Activated naive CD8-positive, alpha-beta T cell treated with anti-CD3 and anti-CD28 coated beads, Interleukin-2, amount 10 ng/mL, durations not matched to agents 7 days and 5 days (primary cell): Measurements from ENCODE around the gene KCNIP1. TPM values are rescaled to one million over a fixed set of nuclear protein-coding genes. Genes with fewer than 3 reads are reported as not detected.

ENCODE experiments used
- ATAC-seq: fragments of 150-1000 bp; cut with Tn5 transposase; one replicate; pipeline ENCODE4 v1.10.0; 2021; ENCODE audit warnings: low read depth, moderate library complexity
- POLR2A ChIA-PET: fragments of 350-600 bp; sonication (Branson Sonifier 250); formaldehyde crosslinking; loops from one replicate; lab custom pipeline; 2021; ENCODE audit warnings: antibody characterized with exemption; lab: Charles Lee
- DNase-seq: peaks from one replicate; pipeline ENCODE4 v3.0.0; 2021
- H3K27ac Mint-ChIP-seq: one replicate; pipeline ENCODE4 v1.8.0; 2022; ENCODE audit warnings: mild to moderate bottlenecking, mixed read lengths
- H3K27me3 Mint-ChIP-seq: one replicate; pipeline ENCODE4 v1.8.0; 2022; ENCODE audit warnings: mild to moderate bottlenecking, moderate library complexity, mixed read lengths
- H3K36me3 Mint-ChIP-seq: one replicate; pipeline ENCODE4 v1.8.0; 2021; ENCODE audit warnings: mild to moderate bottlenecking, mixed read lengths
- H3K4me1 Mint-ChIP-seq: one replicate; pipeline ENCODE4 v1.8.0; 2021; ENCODE audit warnings: mixed read lengths
- H3K4me3 Mint-ChIP-seq: one replicate; pipeline ENCODE4 v1.8.0; 2022; ENCODE audit warnings: mild to moderate bottlenecking, moderate library complexity, mixed read lengths
- H3K9me3 Mint-ChIP-seq: one replicate; pipeline ENCODE4 v1.8.0; 2021; ENCODE audit warnings: mixed read lengths
- total RNA-seq, 2 experiments: library from RNA; stranded (reverse); gene quantifications; one replicate each; pipeline ENCODE4 v1.2.3, GENCODE V29; 2021

Gene KCNIP1
- total RNA-seq, 2 experiments from 2014 or later: not detected

- Mint-ChIP-seq H3K9me3 (no peaks in the 10 kb centered on the region), H3K4me3 (peak overlapping the region; percentile 41), H3K27me3 (peaks cover 9% of the 10 kb centered on the region), H3K36me3 (no peaks in the 10 kb centered on the region), H3K4me1 (peaks cover 12% of the 10 kb centered on the region), H3K27ac (no peak overlapping the region)
- ATAC-seq (peak; percentile 23), DNase-seq (no peak)
- POLR2A ChIA-PET: no interaction called here
These were observed 129.6 kb downstream of the KCNIP1 start for GRCh38 chr5:170633235-170634081.

- Mint-ChIP-seq H3K4me1 (peaks cover 14% of the 10 kb centered on the region), H3K4me3 (no peak overlapping the region), H3K36me3 (no peaks in the 10 kb centered on the region), H3K27ac (no peak overlapping the region), H3K9me3 (no peaks in the 10 kb centered on the region), H3K27me3 (peaks cover 9% of the 10 kb centered on the region)
- DNase-seq: no peak
- POLR2A ChIA-PET: no interaction called here
- no peak for ATAC-seq
These were observed 130.6 kb downstream of the KCNIP1 start for GRCh38 chr5:170634256-170634990.

GRCh38 chr5:170635706-170636105 is 131.9 kb downstream of the KCNIP1 start:
- Mint-ChIP-seq H3K4me1 (peaks cover 13% of the 10 kb centered on the region), H3K36me3 (no peaks in the 10 kb centered on the region), H3K27me3 (peaks cover 9% of the 10 kb centered on the region), H3K4me3 (no peak overlapping the region), H3K27ac (no peak overlapping the region), H3K9me3 (no peaks in the 10 kb centered on the region)
- ATAC-seq (no peak), DNase-seq (no peak)
- POLR2A ChIA-PET: no interaction called here

- DNase-seq: no peak
- POLR2A ChIA-PET: no interaction called here
- peaks cover 12% of the 10 kb centered on the region for H3K4me1 Mint-ChIP-seq
- H3K27ac Mint-ChIP-seq: no peak overlapping the region
- no peak overlapping the region for H3K4me3 Mint-ChIP-seq
- H3K9me3 Mint-ChIP-seq: no peaks in the 10 kb centered on the region
- peaks cover 9% of the 10 kb centered on the region for H3K27me3 Mint-ChIP-seq
- ATAC-seq: no peak
- no peaks in the 10 kb centered on the region for H3K36me3 Mint-ChIP-seq
These were observed 132.4 kb downstream of the KCNIP1 start for GRCh38 chr5:170636206-170636605.

GRCh38 chr5:170636801-170637477 is 133.1 kb downstream of the KCNIP1 start:
- no peak overlapping the region for H3K27ac Mint-ChIP-seq
- H3K36me3 Mint-ChIP-seq: no peaks in the 10 kb centered on the region
- H3K4me3 Mint-ChIP-seq: no peak overlapping the region
- no peaks in the 10 kb centered on the region for H3K9me3 Mint-ChIP-seq
- POLR2A ChIA-PET: no interaction called here
- H3K4me1 Mint-ChIP-seq: peaks cover 12% of the 10 kb centered on the region
- H3K27me3 Mint-ChIP-seq: peaks cover 9% of the 10 kb centered on the region
- DNase-seq (no peak), ATAC-seq (no peak)

DNA sequence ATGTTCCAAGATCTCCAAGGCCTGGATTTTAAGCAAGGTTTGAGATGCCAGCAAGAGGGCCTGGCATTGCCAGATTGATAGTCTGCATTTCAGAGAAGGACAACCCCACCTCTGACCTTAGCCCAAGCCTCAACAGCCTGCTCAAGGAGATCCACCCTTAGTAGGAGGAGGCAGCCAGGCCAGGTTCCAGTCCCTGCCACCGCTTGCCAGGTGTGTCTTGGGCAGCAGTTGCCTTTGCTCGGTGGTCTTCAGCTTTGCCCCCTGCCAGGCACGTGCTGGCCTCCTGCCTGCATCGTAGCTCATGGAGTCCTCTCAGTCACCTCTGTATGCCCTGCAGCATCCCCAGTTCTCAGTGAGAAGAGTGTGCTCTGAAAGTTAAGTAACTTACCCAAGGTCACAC is 134.2 kb downstream of the KCNIP1 start:
- Mint-ChIP-seq H3K4me3 (no peak overlapping the region), H3K27ac (no peak overlapping the region), H3K27me3 (peaks cover 7% of the 10 kb centered on the region), H3K36me3 (no peaks in the 10 kb centered on the region), H3K4me1 (peaks cover 10% of the 10 kb centered on the region), H3K9me3 (no peaks in the 10 kb centered on the region)
- POLR2A ChIA-PET: no interaction called here
- DNase-seq (no peak), ATAC-seq (no peak)

GRCh38 chr5:170638454-170639220 is 134.8 kb downstream of the KCNIP1 start:
- no peak overlapping the region for H3K27ac Mint-ChIP-seq
- H3K4me1 Mint-ChIP-seq: peaks cover 6% of the 10 kb centered on the region
- ATAC-seq (peak; percentile 72), DNase-seq (peak; percentile 66)
- H3K9me3 Mint-ChIP-seq: no peaks in the 10 kb centered on the region
- POLR2A ChIA-PET: no interaction called here
- H3K36me3 Mint-ChIP-seq: no peaks in the 10 kb centered on the region
- peaks cover 4% of the 10 kb centered on the region for H3K27me3 Mint-ChIP-seq
- H3K4me3 Mint-ChIP-seq: no peak overlapping the region

DNA sequence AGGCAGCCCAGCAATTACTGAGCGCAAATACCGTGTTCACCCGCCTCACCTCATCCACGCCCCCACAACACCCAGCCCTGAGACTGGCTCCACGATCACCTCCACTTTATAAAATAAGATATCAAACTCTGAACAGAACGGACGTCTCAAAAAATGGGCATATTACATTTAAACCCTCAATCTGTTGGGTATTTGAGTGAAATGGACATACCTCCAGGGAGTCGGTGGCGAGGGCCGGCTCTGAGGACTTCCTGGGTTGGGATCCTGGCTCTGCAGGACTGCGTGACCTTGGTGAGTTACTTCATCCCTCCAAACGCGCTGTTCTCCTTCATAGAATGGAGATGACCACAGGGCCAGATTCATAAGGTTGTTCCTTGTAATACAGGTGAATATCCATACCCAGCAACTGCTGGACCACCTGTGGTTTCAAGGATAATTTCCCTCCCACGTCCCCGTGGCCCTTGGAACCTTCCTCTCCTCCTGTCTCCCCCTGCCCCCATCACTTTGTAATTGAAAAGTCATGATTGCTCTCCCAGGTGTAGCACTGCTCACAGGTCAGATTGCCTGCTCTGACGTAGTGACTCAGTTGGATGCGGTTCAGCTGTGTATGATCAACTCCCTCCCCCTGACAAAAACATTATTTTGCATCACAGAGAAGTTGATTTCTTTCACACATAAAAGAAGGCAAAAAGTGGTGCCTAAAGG is 135.6 kb downstream of the KCNIP1 start:
- peaks cover 11% of the 10 kb centered on the region for H3K27me3 Mint-ChIP-seq
- no peak for ATAC-seq
- H3K36me3 Mint-ChIP-seq: no peaks in the 10 kb centered on the region
- H3K9me3 Mint-ChIP-seq: no peaks in the 10 kb centered on the region
- H3K27ac Mint-ChIP-seq: no peak overlapping the region
- no peak overlapping the region for H3K4me3 Mint-ChIP-seq
- POLR2A ChIA-PET: no interaction called here
- H3K4me1 Mint-ChIP-seq: peaks cover 2% of the 10 kb centered on the region
- DNase-seq: no peak

- Mint-ChIP-seq H3K4me1 (peaks cover 2% of the 10 kb centered on the region), H3K27ac (no peak overlapping the region), H3K9me3 (no peaks in the 10 kb centered on the region), H3K36me3 (no peaks in the 10 kb centered on the region), H3K4me3 (no peak overlapping the region), H3K27me3 (peaks cover 16% of the 10 kb centered on the region)
- POLR2A ChIA-PET: no interaction called here
- DNase-seq: no peak
- ATAC-seq: no peak
These were observed 137.1 kb downstream of the KCNIP1 start for GRCh38 chr5:170640731-170641588.

DNA sequence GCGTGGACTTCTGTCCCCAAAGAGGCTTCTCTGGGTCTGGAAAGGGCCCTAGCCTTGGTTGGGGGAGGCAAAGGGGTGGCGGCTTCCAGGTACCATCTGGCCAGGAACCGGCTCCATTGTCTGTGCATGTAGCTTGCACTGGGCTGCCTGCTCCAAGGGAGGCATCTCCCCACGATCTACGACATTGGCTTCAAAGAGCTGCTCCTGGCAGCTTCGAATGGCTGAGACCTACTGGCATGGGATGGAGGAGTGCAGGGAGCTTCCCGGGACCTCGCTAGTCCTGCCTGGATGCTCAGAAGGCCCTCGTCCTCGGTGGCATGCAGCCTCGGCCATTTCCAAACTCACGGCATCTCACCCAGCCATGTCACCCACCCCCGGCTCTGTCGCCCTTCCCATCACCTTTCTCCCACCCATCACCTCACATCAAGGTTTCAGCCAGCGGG is 137.8 kb downstream of the KCNIP1 start:
- DNase-seq: no peak
- H3K4me1 Mint-ChIP-seq: peaks cover 2% of the 10 kb centered on the region

GRCh38 chr5:170642066-170642735 is 138.4 kb downstream of the KCNIP1 start:
- POLR2A ChIA-PET: no interaction called here
- ATAC-seq (no peak), DNase-seq (no peak)
- Mint-ChIP-seq H3K27ac (no peak overlapping the region), H3K27me3 (peaks cover 25% of the 10 kb centered on the region), H3K4me3 (no peak overlapping the region), H3K36me3 (no peaks in the 10 kb centered on the region), H3K9me3 (no peaks in the 10 kb centered on the region), H3K4me1 (peaks cover 2% of the 10 kb centered on the region)

More for the DNA sequence above, 137.8 kb downstream of the KCNIP1 start:
- Mint-ChIP-seq H3K4me3 (no peak overlapping the region), H3K27ac (no peak overlapping the region), H3K27me3 (peaks cover 22% of the 10 kb centered on the region), H3K9me3 (no peaks in the 10 kb centered on the region), H3K36me3 (no peaks in the 10 kb centered on the region)
- POLR2A ChIA-PET: no interaction called here
- ATAC-seq: no peak
